ENCODE measurements around the gene HTT. TPM values are rescaled to one million over a fixed set of nuclear protein-coding genes. Genes with fewer than 3 reads are reported as not detected.

The HTT gene
- total RNA-seq, 6 experiments from 2014 or later = 38.1 to 52.0 (median 47.8) TPM

GRCh38 chr4:3179126-3179706 is 104.7 kb downstream of the HTT start:
- no peaks in the 10 kb centered on the region; the same call in 1 of the 2 replicates for H3K27me3 Mint-ChIP-seq (ENCODE audit: insufficient read depth)
- no peaks in the 10 kb centered on the region for H3K9me3 Mint-ChIP-seq
- no peak overlapping the region for H3K4me3 Mint-ChIP-seq
- TF ChIP-seq CTCF (IDR thresholded peaks at IDR 0.05) = no peak
- H3K4me1 Mint-ChIP-seq (ENCODE audit: low read depth) = peaks cover 8% of the 10 kb centered on the region; the same call in 1 of the 2 replicates
- no peak overlapping the region for H3K27ac Mint-ChIP-seq
- DNase-seq = no peak
- peaks cover 31% of the 10 kb centered on the region; the same call in 1 of the 2 replicates for H3K36me3 Mint-ChIP-seq (ENCODE audit: low read depth)

- Mint-ChIP-seq H3K27ac (no peak overlapping the region), H3K4me1 (ENCODE audit: low read depth) (peaks cover 8% of the 10 kb centered on the region; the same call in 1 of the 2 replicates), H3K9me3 (no peaks in the 10 kb centered on the region), H3K4me3 (no peak overlapping the region), H3K36me3 (ENCODE audit: low read depth) (peaks cover 36% of the 10 kb centered on the region; the same call in 1 of the 2 replicates), H3K27me3 (ENCODE audit: insufficient read depth) (no peaks in the 10 kb centered on the region; the same call in 1 of the 2 replicates)
- TF ChIP-seq CTCF (IDR thresholded peaks at IDR 0.05) = no peak
- DNase-seq = no peak
These were observed 108.5 kb downstream of the HTT start for GRCh38 chr4:3183008-3183407.

- H3K27me3 Mint-ChIP-seq (ENCODE audit: insufficient read depth) = no peaks in the 10 kb centered on the region; the same call in 1 of the 2 replicates
- no peaks in the 10 kb centered on the region for H3K9me3 Mint-ChIP-seq
- no peaks in the 10 kb centered on the region; the same call in 1 of the 2 replicates for H3K4me1 Mint-ChIP-seq (ENCODE audit: low read depth)
- no peak for DNase-seq
- H3K36me3 Mint-ChIP-seq (ENCODE audit: low read depth) = peaks cover 29% of the 10 kb centered on the region; the same call in 1 of the 2 replicates
- no peak overlapping the region for H3K4me3 Mint-ChIP-seq
- H3K27ac Mint-ChIP-seq = no peak overlapping the region
- TF ChIP-seq CTCF (IDR thresholded peaks at IDR 0.05) = no peak
These were observed 110.2 kb downstream of the HTT start for GRCh38 chr4:3184725-3185124.

GRCh38 chr4:3186609-3187008 is 112.1 kb downstream of the HTT start:
- Mint-ChIP-seq H3K27me3 (ENCODE audit: insufficient read depth) (no peaks in the 10 kb centered on the region; the same call in none of the 2 replicates), H3K36me3 (ENCODE audit: low read depth) (peaks cover 29% of the 10 kb centered on the region; the same call in 1 of the 2 replicates), H3K4me3 (no peak overlapping the region), H3K4me1 (ENCODE audit: low read depth) (peaks cover 5% of the 10 kb centered on the region), H3K27ac (no peak overlapping the region), H3K9me3 (no peaks in the 10 kb centered on the region)
- no peak for TF ChIP-seq CTCF (IDR thresholded peaks at IDR 0.05)
- no peak for DNase-seq

GRCh38 chr4:3188118-3188517 is 113.6 kb downstream of the HTT start:
- Mint-ChIP-seq H3K27ac (no peak overlapping the region), H3K4me3 (no peak overlapping the region), H3K36me3 (ENCODE audit: low read depth) (peaks cover 29% of the 10 kb centered on the region; the same call in 1 of the 2 replicates), H3K4me1 (ENCODE audit: low read depth) (peaks cover 13% of the 10 kb centered on the region), H3K27me3 (ENCODE audit: insufficient read depth) (no peaks in the 10 kb centered on the region; the same call in none of the 2 replicates), H3K9me3 (no peaks in the 10 kb centered on the region)
- no peak for DNase-seq
- no peak for TF ChIP-seq CTCF (IDR thresholded peaks at IDR 0.05)
